Activated CD8-positive, alpha-beta memory T cell treated with anti-CD3 and anti-CD28 coated beads for 1 hour (primary cell): ENCODE data around the gene SHISA3.

Experiments
- DNase-seq, 2 donors: peaks; one replicate each; pipeline ENCODE4 v3.0.0-alpha.2; 2020; ENCODE audit warnings: low read depth in 1 of 2; ENCODE audit errors: extremely low read depth in 1 of 2

SHISA3 gene

DNA sequence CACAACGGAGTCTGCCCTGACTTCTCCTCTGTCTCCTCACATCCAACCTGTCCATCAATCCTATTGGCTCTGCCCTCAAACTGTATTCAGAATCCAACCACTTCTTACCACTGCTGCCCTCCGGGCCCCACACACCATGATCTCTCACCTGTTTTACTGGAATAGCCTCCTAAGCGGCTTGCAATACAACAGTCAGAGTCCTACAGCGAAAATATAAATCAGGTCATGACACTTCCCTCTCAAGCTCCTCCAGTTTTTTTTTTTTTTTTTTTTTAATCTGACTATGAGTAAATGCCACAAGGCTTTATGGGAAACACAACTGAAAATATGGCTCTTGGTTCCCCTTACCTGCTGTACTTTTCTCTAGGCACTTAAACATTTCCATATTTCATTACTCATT lies 42.8 kb downstream of the SHISA3 start:
- DNase-seq, result no peak

GRCh38 chr4:42442601-42443000 lies 45.3 kb downstream of the SHISA3 start:
- no peak for DNase-seq

DNA sequence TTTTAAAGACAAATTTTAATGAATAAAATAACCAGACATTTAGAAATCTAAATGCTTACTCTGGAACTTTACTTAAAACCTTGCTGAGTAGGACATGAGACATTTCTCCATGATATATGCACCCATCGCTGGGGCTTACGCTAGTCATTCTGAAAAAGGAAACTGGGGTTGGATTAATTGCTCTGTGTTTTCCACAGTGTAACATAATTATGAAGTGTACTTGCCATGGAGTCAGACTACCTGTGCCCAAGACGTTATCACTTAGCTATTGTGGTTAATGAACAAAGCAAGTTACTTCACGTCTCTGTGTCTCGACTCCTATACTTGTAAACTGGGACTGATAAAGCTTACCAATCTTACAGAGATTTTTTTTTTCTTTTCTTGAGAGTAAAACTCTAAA lies 47.8 kb downstream of the SHISA3 start:
- DNase-seq, result no peak

- DNase-seq, result no peak
These were observed 49.5 kb downstream of the SHISA3 start for GRCh38 chr4:42446823-42447222.
